ENCODE measurements around the gene ST8SIA3. TPM values are rescaled to one million over a fixed set of nuclear protein-coding genes. Genes with fewer than 3 reads are reported as not detected.
"Not testable (repeated sequence)": the region's sequence is repeated elsewhere in the genome, so short reads cannot be mapped to it uniquely, and the experiment has no call there.

Gene ST8SIA3
- total RNA-seq, 1 donor from 2014 or later, result not detected

DNA sequence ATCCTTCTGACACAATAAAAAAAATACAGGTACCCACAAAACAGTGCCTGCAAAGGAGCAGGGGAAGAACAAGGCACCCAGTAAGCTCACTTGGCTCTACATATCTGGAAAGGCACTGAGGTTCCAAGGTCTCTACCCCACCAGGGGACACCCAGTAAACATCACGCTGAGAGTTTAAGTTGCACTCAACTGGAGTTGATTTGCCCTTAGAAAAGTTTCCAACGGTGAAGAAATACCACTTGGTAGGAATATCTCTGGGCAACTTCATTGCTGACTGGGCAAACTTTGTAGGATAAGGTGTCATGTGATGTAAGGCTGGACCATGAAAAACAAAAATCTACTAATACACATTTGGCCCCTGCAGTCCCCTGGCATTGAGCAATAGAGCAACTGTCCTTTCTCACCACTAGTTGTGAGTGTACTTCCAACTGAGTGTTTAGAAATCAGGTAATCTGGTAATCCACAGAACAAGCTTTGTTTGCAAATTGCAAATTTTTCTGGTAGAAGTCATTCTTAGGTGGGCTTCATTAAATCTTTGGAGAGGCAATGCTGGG is 14.2 kb downstream of the ST8SIA3 start:
- no peaks in the 10 kb centered on the region for H3K36me3 ChIP-seq
- no peaks in the 10 kb centered on the region for H3K9me3 ChIP-seq
- no peak overlapping the region for H3K27ac ChIP-seq
- no peak for ATAC-seq
- DNase-seq, result no peak
- intact Hi-C loops (cut with DNase I), result no loop called here
- no peaks in the 10 kb centered on the region for H3K4me1 ChIP-seq
- H3K27me3 ChIP-seq, result no peaks in the 10 kb centered on the region
- TF ChIP-seq, protein P1, sequence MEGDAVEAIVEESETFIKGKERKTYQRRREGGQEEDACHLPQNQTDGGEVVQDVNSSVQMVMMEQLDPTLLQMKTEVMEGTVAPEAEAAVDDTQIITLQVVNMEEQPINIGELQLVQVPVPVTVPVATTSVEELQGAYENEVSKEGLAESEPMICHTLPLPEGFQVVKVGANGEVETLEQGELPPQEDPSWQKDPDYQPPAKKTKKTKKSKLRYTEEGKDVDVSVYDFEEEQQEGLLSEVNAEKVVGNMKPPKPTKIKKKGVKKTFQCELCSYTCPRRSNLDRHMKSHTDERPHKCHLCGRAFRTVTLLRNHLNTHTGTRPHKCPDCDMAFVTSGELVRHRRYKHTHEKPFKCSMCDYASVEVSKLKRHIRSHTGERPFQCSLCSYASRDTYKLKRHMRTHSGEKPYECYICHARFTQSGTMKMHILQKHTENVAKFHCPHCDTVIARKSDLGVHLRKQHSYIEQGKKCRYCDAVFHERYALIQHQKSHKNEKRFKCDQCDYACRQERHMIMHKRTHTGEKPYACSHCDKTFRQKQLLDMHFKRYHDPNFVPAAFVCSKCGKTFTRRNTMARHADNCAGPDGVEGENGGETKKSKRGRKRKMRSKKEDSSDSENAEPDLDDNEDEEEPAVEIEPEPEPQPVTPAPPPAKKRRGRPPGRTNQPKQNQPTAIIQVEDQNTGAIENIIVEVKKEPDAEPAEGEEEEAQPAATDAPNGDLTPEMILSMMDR (IDR thresholded peaks at IDR 0.05), result no peak
- H3K4me3 ChIP-seq, result no peak overlapping the region

DNA sequence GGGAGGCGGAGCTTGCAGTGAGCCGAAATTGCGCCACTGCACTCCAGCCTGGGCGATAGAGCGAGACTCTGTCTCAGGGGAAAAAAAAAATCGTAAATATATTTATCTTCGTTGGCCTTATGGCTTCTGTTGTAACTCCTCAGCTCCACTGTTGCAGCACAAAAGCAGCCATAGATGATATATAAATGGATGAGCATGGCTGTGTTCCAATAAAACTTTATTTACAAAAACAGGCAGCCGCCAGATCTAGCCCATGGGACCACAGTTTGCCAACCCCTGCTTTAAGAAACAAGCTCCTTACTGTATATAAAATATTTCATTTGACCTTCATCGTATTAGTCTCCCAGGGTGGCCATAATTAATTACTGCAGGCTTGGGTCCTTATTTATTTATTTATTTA is 20.1 kb downstream of the ST8SIA3 start:
- Histone ChIP-seq H3K4me3 (no peak overlapping the region), H3K9me3 (no peaks in the 10 kb centered on the region), H3K27ac (no peak overlapping the region), H3K4me1 (no peaks in the 10 kb centered on the region), H3K27me3 (no peaks in the 10 kb centered on the region), H3K36me3 (no peaks in the 10 kb centered on the region)
- no peak for ATAC-seq
- DNase-seq, result no peak
- TF ChIP-seq, protein P1 (IDR thresholded peaks at IDR 0.05), result no peak
- intact Hi-C loops (cut with DNase I), result no loop called here

DNA sequence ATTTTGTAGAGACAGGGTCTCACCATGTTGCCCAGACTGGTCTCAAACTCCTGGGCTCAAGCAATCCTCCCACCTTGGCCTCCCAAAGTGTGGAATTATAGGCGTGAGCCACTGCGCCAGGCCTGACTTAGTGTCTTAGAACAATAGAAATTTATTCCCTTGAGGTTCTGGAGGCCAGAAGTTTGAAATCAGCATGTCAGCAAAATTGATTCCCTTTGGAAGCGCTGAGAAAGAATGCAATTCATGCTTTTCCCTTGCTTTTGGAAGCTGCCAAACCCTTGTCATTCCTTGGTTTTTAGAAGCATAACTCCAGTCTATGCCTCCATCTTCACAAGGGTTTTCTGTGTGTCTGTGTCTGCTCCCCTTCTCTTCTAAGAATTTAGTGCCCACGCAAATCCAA is 20.7 kb downstream of the ST8SIA3 start:
- Histone ChIP-seq H3K27me3 (no peaks in the 10 kb centered on the region), H3K36me3 (no peaks in the 10 kb centered on the region), H3K9me3 (no peaks in the 10 kb centered on the region), H3K4me1 (no peaks in the 10 kb centered on the region), H3K4me3 (no peak overlapping the region), H3K27ac (no peak overlapping the region)
- no peak for DNase-seq
- TF ChIP-seq, protein P1 (IDR thresholded peaks at IDR 0.05), result no peak
- ATAC-seq, result no peak
- intact Hi-C loops (cut with DNase I), result no loop called here

DNA sequence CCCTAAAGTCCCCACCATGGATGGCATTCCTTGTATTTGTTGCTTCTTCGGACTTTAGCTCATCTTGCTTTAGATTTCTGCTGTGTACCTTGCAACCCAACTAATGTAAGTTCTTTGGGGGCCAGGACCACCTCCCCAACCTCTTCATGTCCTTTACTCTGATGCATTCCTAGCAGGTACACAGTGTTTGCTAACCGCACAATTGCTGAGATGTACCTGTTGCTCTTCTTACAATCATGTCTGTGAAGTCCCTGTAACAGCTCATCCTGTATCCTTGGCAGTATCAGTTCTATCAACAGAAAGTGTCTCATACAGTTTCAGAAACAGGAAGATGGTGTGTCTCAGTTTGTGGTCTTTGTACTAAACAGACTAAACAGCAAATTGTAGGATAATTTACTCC is 24.1 kb downstream of the ST8SIA3 start:
- H3K9me3 ChIP-seq, result no peaks in the 10 kb centered on the region
- TF ChIP-seq, protein P1 (IDR thresholded peaks at IDR 0.05), result no peak
- ATAC-seq, result no peak
- no peak overlapping the region for H3K27ac ChIP-seq
- DNase-seq, result no peak
- H3K27me3 ChIP-seq, result no peaks in the 10 kb centered on the region
- no peaks in the 10 kb centered on the region for H3K4me1 ChIP-seq
- no peak overlapping the region for H3K4me3 ChIP-seq
- H3K36me3 ChIP-seq, result no peaks in the 10 kb centered on the region
- intact Hi-C loops (cut with DNase I), result no loop called here

DNA sequence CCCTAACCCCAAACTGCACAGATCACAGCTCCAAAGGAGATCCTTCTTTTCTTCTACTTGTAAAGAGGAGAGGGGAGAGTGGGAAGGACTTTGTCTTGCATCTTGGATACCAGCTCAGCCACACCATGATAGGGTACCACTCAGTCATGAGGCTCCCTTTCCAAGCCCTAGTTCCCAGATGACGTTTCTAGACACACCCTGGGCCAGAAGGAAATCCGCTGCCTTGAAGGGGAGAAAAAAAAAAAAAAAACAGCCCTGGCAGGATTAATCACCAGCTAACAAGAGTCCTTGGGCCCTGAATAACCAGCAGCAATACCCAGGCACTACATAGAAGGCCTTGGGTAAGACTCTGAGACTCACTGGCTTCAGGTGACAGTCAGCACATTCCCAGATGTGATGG is 36.9 kb downstream of the ST8SIA3 start:
- TF ChIP-seq, protein P1 (IDR thresholded peaks at IDR 0.05), result no peak
- intact Hi-C loops (cut with DNase I), result no loop called here
- no peaks in the 10 kb centered on the region for H3K9me3 ChIP-seq
- ATAC-seq (no peak), DNase-seq (no peak)
- H3K27me3 ChIP-seq, result no peaks in the 10 kb centered on the region
- no peaks in the 10 kb centered on the region for H3K4me1 ChIP-seq
- no peak overlapping the region for H3K27ac ChIP-seq
- no peaks in the 10 kb centered on the region for H3K36me3 ChIP-seq
- no peak overlapping the region for H3K4me3 ChIP-seq

DNA sequence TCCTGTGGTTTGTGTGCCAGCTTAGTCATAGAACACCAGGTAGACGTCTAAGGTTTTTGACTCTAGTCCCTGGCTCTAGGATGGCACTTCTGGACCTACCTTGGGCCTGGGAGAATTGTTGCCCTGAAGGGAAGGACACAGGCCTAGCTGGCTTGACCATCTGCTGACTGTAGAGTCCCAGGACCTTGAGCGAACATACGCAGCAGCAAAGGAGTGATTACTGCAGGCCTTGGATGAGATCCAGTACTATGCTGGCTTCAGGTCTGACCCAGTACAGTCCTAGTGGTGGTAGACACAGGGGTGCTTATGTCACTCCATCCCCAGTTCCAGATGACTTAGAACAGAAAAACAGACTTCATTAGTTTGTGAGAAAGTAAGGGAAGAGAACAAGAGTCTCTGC is 37.7 kb downstream of the ST8SIA3 start:
- H3K27me3 ChIP-seq, result no peaks in the 10 kb centered on the region
- H3K36me3 ChIP-seq, result no peaks in the 10 kb centered on the region
- DNase-seq, result no peak
- H3K4me1 ChIP-seq, result no peaks in the 10 kb centered on the region
- H3K27ac ChIP-seq, result no peak overlapping the region
- TF ChIP-seq, protein P1 (IDR thresholded peaks at IDR 0.05), result no peak
- H3K4me3 ChIP-seq, result no peak overlapping the region
- no peaks in the 10 kb centered on the region for H3K9me3 ChIP-seq
- intact Hi-C loops (cut with DNase I), result no loop called here
- ATAC-seq, result no peak

DNA sequence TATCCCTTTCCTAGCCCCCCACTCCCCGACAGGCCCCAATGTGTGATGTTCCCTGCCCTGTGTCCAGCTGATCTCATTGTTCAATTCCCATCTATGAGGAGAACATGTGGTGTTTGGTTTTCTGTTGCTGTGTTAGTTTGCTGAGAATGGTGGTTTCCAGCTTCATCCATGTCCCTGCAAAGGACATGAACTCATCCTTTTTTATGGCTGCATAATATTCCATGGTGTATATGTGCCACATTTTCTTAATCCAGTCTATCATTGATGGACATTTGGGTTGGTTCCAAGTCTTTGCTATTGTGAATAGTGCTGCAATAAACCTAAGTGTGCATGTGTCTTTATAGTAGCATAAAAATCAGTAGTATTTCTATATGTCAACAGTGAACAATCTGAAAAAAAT is 42.4 kb downstream of the ST8SIA3 start:
- H3K36me3 ChIP-seq; H3K4me3 ChIP-seq; H3K9me3 ChIP-seq; H3K4me1 ChIP-seq; intact Hi-C loops (cut with DNase I); DNase-seq; H3K27me3 ChIP-seq; ATAC-seq; H3K27ac ChIP-seq: not testable (repeated sequence)

DNA sequence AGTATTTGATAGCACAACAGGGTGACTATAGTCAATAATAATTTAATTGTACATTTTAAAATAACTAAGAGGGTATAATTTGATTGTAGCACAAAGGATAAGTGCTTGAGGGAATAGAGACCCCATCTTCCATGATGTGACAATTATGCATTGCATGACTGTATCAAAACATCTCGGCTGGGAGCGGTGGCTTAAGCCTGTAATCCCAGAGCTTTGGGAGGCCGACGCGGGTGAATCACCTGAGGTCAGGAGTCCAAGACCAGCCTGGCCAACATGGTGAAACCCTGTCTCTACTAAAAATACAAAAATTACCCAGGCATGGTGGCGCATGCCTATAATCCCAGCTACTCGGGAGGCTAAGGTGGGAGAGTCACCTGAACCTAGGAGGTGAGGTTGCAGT is 44.5 kb downstream of the ST8SIA3 start:
- H3K4me1 ChIP-seq; H3K36me3 ChIP-seq; H3K27me3 ChIP-seq; H3K27ac ChIP-seq; ATAC-seq; H3K4me3 ChIP-seq; intact Hi-C loops (cut with DNase I); DNase-seq; H3K9me3 ChIP-seq: not testable (repeated sequence)
